NCI-H1417 (cell line): ENCODE data around the gene PARP9.
A peak's percentile ranks its signal among the peaks of the same experiment; 100 is the strongest.
"Not testable (repeated sequence)": the region's sequence is repeated elsewhere in the genome, so short reads cannot be mapped to it uniquely, and the experiment has no call there.

Experiments used
- DNase-seq, 3 experiments: peaks; one replicate each; lab custom pipeline; 2025; lab: John Stamatoyannopoulos, UW

Gene PARP9

DNA sequence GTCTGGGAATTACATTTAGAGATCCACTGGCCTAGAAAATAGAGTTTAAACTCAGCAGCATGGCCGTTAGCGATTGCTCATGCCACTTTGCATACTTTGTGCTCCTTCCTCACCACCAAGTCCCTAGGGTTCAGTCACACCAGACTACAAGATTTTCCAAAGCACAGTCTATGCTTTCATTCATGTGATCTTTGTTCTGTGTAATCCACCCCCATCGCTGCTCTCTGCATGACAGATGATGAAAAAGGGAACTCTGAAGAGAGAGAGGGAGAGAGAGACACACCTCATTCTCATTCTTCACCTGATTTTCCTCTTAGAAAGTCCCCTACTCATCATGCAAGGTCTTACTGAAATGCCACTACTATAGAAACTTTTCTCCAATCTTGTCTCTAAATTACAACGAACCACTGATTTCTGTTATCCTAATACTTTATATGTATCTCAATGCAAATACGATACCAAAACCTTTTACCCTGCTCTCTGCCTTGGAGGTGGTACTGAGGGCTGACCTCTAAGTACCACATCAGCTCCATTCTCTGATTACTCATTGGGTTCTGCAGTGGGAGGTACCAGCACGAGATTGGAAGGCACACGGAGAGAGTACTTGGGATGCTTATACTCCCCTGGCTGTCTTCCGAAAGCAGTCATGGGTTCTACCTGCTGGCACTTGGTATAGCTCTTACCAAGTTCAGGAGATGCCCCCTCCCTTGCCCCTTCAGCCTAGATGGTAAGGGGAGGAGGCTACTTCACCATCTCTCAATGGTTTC, 12.3 kb upstream of the PARP9 start:
- no peak for DNase-seq

DNA sequence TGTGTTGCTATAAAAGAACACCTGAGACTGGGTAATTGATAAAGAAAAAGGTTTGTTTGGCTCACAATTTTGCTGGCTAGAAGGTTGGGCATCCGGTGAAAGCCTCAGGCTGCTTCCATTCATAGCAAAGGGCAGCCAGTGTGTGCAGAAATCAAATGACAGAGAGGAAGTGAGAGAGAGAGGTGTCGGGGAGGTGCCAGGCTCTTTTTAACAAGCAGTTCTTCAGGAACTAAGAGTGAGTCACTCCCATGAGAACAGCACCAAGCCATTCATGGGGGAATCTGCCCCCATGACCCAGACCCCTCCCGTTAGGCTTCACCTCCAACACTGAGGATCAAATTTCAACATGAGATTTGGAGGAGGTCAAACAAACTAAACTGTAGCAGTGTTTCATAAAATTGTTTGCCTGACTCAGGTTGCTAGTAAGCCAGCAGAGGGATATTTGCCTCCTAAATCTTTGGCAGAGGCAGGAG, 8.9 kb upstream of the PARP9 start:
- DNase-seq = no peak

DNA sequence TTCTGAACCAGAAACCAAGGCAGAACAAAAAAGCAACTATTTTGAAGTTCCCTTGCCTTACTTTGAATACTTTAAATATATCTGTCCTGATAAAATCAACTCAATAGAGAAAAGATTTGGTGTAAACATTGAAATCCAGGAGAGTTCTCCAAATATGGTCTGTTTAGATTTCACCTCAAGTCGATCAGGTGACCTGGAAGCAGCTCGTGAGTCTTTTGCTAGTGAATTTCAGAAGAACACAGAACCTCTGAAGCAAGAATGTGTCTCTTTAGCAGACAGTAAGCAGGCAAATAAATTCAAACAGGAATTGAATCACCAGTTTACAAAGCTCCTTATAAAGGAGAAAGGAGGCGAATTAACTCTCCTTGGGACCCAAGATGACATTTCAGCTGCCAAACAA, 4.7 kb upstream of the PARP9 start:
- DNase-seq = no peak

DNA sequence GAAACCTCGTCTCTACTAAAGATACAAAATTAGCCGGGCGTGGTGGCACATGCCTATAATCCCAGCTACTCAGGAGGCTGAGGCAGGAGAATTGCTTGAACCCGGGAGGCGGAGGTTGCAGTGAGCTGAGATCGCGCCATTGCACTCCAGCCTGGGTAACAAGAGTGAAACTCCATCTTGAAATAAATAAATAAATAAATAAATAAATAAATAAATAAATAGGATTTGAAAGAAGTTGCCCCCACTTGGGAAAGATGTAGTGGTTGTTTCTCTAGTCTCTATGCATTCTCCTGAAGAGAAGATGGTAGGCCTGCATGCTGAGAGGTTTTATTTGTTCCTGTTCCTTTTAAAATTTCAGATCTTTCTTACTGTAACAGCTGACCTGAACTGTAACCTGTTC, 4.0 kb upstream of the PARP9 start:
- not testable (repeated sequence) for DNase-seq

GRCh38 chr3:122563717-122564025, 429 bp downstream of the PARP9 start:
- DNase-seq = peak in 2 of 3 experiments; percentile 49 to 67

GRCh38 chr3:122562923-122563716, 980 bp downstream of the PARP9 start:
- DNase-seq = no peak

DNA sequence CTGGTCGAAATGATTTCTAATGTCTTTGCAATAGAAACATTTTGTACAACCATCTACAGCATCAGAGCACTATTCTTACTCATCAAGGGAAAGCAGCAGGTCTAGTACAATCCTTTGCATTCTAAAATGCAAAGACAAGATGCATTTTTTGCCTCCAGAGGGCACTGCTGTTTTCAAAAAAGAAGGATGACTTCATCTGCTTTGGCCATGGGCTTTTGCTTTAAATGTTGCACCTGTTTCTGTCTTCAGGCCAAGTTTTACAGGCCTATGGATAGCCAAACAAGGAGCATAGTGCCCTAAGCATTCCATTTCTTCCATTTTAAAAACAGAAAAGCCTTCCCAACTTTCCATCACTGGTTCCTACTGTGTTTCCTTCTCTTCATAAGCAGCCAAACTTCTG, 3.4 kb downstream of the PARP9 start:
- DNase-seq = peak; percentile 44 to 79 (median 53)

DNA sequence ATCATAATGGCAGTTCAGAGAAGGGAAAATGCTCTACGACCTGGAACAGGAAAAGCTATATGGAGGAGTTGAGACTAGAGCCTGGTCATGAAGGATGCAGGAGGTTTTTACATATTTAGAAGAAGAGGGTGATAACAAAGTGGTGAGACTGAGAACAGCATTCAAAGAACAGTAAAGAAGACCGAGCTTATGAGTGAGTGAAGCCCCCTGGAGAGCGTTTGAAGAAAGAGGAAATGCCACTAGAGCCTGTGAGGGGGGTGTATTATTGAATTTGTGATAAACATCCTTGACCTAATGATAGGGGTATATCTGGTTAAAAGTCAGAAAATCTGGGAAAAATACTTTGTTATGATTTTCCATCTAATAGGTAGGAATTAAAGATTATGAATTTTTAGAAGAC, 4.2 kb downstream of the PARP9 start:
- DNase-seq = no peak

DNA sequence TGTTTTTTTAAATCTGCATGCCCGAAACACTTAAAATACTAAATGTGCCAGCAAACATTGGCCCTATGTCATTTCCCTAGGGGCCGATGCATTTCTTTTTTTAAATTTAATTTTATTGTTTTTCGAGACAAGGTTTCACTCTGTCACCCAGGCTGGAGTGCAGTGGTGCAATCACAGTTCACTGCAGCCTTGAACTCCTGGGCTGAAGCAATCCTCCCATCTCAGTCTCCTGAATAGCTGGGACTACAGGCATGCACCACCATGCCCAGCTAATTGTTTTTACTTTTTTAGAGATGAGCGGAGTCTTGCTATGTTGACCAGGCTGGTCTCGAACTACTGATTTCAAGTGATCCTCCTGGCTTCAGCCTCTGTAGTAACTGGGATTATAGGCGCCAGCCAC, 5.5 kb downstream of the PARP9 start:
- DNase-seq = no peak

- DNase-seq = no peak
Measured at GRCh38 chr3:122557356-122557755, 6.7 kb downstream of the PARP9 start.

DNA sequence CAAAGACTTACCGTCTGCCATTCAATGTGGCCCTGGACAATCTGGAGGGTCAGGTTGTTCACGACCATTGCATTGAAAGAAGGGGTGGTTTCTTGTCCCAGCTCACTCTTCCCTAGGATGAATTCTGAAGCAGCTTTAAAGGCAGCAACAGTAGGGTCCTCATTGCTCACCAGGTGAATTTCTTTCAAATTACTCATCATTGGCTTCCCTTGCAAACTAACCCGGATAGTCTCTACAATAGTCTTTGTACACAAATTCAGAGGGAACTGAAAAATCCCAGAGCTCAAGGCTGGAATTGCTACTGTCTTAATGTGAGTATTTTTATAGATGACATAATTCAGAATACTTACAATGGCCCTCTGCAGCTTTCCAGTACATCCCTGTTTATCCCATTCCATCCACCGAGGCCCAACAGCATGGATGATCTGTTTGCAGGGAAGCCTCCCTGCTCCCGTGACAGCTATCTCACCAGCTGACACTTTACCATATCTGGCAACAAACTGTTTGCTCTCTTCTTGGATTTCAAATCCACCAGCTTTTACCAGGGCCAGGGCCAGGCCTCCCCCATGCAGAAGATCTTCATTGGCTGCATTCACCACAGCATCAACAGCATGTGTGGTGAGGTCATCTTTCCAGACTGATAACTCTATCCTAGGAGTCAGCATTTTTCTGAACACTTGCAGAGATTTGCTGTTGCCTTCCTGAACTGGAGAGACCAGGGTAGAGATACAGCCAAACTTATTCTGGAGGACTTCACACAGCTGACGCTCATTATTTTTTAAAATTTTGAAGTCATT, 8.6 kb downstream of the PARP9 start:
- no peak for DNase-seq

GRCh38 chr3:122553171-122553570, 10.9 kb downstream of the PARP9 start:
- DNase-seq = no peak

GRCh38 chr3:122548619-122549018, 15.5 kb downstream of the PARP9 start:
- DNase-seq = no peak

DNA sequence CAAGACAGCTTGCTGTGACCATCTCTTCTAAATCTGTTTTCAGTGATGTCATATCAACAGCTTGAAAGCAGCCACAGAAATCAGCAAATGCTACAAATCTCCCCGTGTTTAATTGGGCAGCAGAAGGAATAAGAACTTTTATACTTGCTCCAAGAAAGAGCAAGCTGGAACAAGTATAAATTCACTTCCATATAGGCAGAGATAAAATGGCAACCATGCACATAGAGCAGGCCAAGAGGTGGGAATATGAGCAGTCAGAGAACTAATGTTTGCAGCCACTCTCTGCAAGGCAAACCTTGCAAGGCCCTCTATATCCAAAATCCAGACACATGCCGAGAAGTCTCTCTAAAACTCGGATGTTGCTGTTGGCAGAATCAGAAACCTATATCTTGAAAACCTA, 16.0 kb downstream of the PARP9 start:
- DNase-seq = no peak

GRCh38 chr3:122546151-122546550, 17.9 kb downstream of the PARP9 start:
- no peak for DNase-seq

- no peak for DNase-seq
Measured at GRCh38 chr3:122538956-122539490, 25.1 kb downstream of the PARP9 start.

DNA sequence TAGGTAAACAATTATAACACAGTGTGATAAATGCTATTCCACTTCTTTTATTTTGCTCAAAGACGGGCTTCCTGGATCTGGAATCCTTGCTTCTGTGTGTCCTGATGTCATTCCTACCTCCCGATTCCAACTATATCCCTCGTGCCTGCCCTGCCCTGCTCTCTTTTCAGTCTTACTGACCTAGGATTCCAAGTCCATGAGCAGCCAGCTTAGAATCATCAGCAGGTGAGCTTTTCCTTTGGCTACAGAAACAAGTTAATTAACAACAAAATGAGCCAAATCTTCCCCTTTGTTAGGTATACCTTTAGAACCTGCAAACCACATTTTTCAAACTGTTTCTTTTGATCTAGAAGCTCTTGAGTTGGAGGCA, 27.5 kb downstream of the PARP9 start:
- no peak for DNase-seq

GRCh38 chr3:122535964-122536631, 28.0 kb downstream of the PARP9 start:
- DNase-seq = no peak

DNA sequence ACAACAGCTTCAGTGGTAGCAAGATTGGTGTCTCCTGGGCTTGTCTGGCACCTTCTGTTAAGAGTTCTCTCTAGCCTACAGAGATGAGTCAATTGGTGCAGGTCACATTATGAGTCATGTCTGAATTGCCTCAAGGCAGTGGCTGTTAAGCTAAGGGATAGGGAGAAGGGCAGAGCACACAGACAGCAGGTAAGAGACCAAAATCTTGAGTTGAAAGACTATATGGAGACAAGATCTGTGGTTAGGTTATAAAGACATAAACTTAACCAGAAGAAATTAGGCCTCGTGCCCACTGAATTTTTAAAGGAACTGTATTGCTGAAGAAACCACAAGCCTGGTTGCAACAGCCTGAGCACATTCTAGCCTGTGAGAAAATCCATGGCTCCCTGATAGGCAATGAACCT, 30.2 kb downstream of the PARP9 start:
- no peak for DNase-seq

GRCh38 chr3:122533480-122533879, 30.6 kb downstream of the PARP9 start:
- DNase-seq = no peak

GRCh38 chr3:122530164-122530563, 33.9 kb downstream of the PARP9 start:
- no peak for DNase-seq

GRCh38 chr3:122523317-122523716, 40.8 kb downstream of the PARP9 start:
- no peak for DNase-seq
